Left lung (tissue), 8 donors: ENCODE measurements around the gene TAMM41. TPM values are rescaled to one million over a fixed set of nuclear protein-coding genes. Genes with fewer than 3 reads are reported as not detected.

Experiments
- polyA plus RNA-seq, 6 donors: library from polyadenylated mRNA; unstranded; fragments of 120-200 nt; gene quantifications; one replicate each; pipeline ENCODE4 v1.2.1, GENCODE V29; 2013; ENCODE audit not compliant: insufficient read length in 6 of 6
- total RNA-seq, 2 donors: library from RNA; stranded (reverse); fragmentation: NEBNext Ultra II Directional; extraction: Animal tissue kit (Norgen Biotek cat#: 25700); gene quantifications; one replicate each; pipeline ENCODE4 v1.2.1, GENCODE V29; 2021
- donor health status: DM: no; HTN: yes; CAD: no.
- donor health status: DM: no; HTN: no; CAD: no.

TAMM41 gene
- total and polyA plus RNA-seq, 8 donors = 13.9 to 29.4 (median 21.5) TPM

Other genes with a start within 250 kb of the TAMM41 start
- gene VGLL4, start 203.0 kb downstream of the TAMM41 start, total RNA-seq = 10 to 100 TPM; 40.2 to 54.5 TPM
- 100 to 1,000 TPM; 101 to 115 (median 111) TPM for gene VGLL4, start 203.0 kb downstream of the TAMM41 start, polyA plus RNA-seq
- gene SYN2, start 157.5 kb upstream of the TAMM41 start, total RNA-seq = 1 to 10 TPM; 1.1 to 2.3 TPM
- gene SYN2, start 157.5 kb upstream of the TAMM41 start, polyA plus RNA-seq = 1 to 10 TPM in 2 of 6 donors, under 1 TPM in 4; 0.63 to 1.4 (median 0.80) TPM